Activated CD4-positive, alpha-beta T cell treated with anti-CD3 and anti-CD28 coated beads for 36 hours (primary cell): ENCODE measurements around the gene NUDT8. TPM values are rescaled to one million over a fixed set of nuclear protein-coding genes. Genes with fewer than 3 reads are reported as not detected.
A peak's percentile ranks its signal among the peaks of the same experiment; 100 is the strongest.
"Not testable (repeated sequence)": the region's sequence is repeated elsewhere in the genome, so short reads cannot be mapped to it uniquely, and the experiment has no call there.

Experiments
- ATAC-seq: fragments of 200-7000 bp; cut with Tn5 transposase; one replicate; pipeline ENCODE4 v1.10.0; 2021; ENCODE audit warnings: mild to moderate bottlenecking, moderate library complexity
- CTCF ChIA-PET: fragments of 350-600 bp; sonication (Branson Sonifier 250); formaldehyde crosslinking; loops from one replicate; lab custom pipeline; 2021; ENCODE audit warnings: antibody characterized with exemption; lab: Charles Lee
- POLR2A ChIA-PET: fragments of 350-600 bp; sonication (Branson Sonifier 250); formaldehyde crosslinking; loops from one replicate; lab custom pipeline; 2021; ENCODE audit warnings: antibody characterized with exemption, inconsistent platforms; lab: Charles Lee
- DNase-seq: peaks from one replicate; pipeline ENCODE4 v3.0.0-alpha.2; 2020
- H3K27ac Mint-ChIP-seq: one replicate; pipeline ENCODE4 v1.8.0; 2021; ENCODE audit warnings: mixed read lengths
- H3K27me3 Mint-ChIP-seq: one replicate; pipeline ENCODE4 v1.8.0; 2021; ENCODE audit warnings: mixed read lengths
- H3K36me3 Mint-ChIP-seq: one replicate; pipeline ENCODE4 v1.8.0; 2021; ENCODE audit warnings: low read depth, mixed read lengths
- H3K4me1 Mint-ChIP-seq: one replicate; pipeline ENCODE4 v1.8.0; 2021; ENCODE audit warnings: mixed read lengths
- H3K4me3 Mint-ChIP-seq: one replicate; pipeline ENCODE4 v1.8.0; 2021; ENCODE audit warnings: mild to moderate bottlenecking, moderate library complexity, mixed read lengths
- H3K9me3 Mint-ChIP-seq: one replicate; pipeline ENCODE4 v1.8.0; 2021; ENCODE audit warnings: low read depth, mixed read lengths
- intact Hi-C, 2 experiments: fragments of 100-400 bp; cut with DNase I in 1 of 2; cut with micrococcal nuclease in 1 of 2; formaldehyde crosslinking; loops; one replicate each; pipeline versions ENCODE4 v1.14.2 to v1.15.1; 2022 to 2024; cut with DNase I, micrococcal nuclease
- total RNA-seq, 2 experiments: library from RNA; stranded (reverse); gene quantifications; one replicate each; pipeline ENCODE4 v1.2.3, GENCODE V29; 2021

Gene NUDT8
- total RNA-seq, 2 experiments from 2014 or later = 17.0 to 23.4 TPM

- Mint-ChIP-seq H3K9me3 (no peaks in the 10 kb centered on the region), H3K4me3 (no peak overlapping the region), H3K27ac (no peak overlapping the region), H3K4me1 (no peaks in the 10 kb centered on the region), H3K27me3 (no peaks in the 10 kb centered on the region), H3K36me3 (no peaks in the 10 kb centered on the region)
- POLR2A ChIA-PET = no interaction called here
- intact Hi-C loops = no loop called here
- CTCF ChIA-PET = interaction anchor here (0.6 kb wide), 2 partner anchors 18 to 20 kb away, joined by 3 read pairs; no protein-coding TSS in a partner anchor
- ATAC-seq (no peak), DNase-seq (no peak)
Measured at GRCh38 chr11:67666303-67666645, 36.5 kb upstream of the NUDT8 start.

- ChIA-PET POLR2A (no interaction called here), CTCF (interaction anchor here (0.6 kb wide), 1 partner anchor 19 kb away, joined by 3 read pairs; no protein-coding TSS in a partner anchor)
- Mint-ChIP-seq H3K27me3 (peaks cover 3% of the 10 kb centered on the region), H3K4me3 (no peak overlapping the region), H3K9me3 (no peaks in the 10 kb centered on the region), H3K27ac (no peak overlapping the region), H3K36me3 (no peaks in the 10 kb centered on the region), H3K4me1 (no peaks in the 10 kb centered on the region)
- DNase-seq (no peak), ATAC-seq (no peak)
- intact Hi-C loops = no loop called here
Measured at GRCh38 chr11:67665541-67666302, 36.0 kb upstream of the NUDT8 start.

GRCh38 chr11:67664696-67665540, 35.2 kb upstream of the NUDT8 start:
- DNase-seq (no peak), ATAC-seq (no peak)
- no peaks in the 10 kb centered on the region for H3K4me1 Mint-ChIP-seq
- no peak overlapping the region for H3K4me3 Mint-ChIP-seq
- CTCF ChIA-PET = no interaction called here
- intact Hi-C loops = no loop called here
- no peaks in the 10 kb centered on the region for H3K9me3 Mint-ChIP-seq
- H3K36me3 Mint-ChIP-seq = no peaks in the 10 kb centered on the region
- POLR2A ChIA-PET = no interaction called here
- peaks cover 3% of the 10 kb centered on the region for H3K27me3 Mint-ChIP-seq
- H3K27ac Mint-ChIP-seq = no peak overlapping the region

- ChIA-PET CTCF (no interaction called here), POLR2A (no interaction called here)
- Mint-ChIP-seq H3K27me3 (peaks cover 3% of the 10 kb centered on the region), H3K4me1 (no peaks in the 10 kb centered on the region), H3K27ac (no peak overlapping the region), H3K9me3 (no peaks in the 10 kb centered on the region), H3K36me3 (no peaks in the 10 kb centered on the region), H3K4me3 (no peak overlapping the region)
- DNase-seq = no peak
- intact Hi-C loops = no loop called here
- no peak for ATAC-seq
Measured at GRCh38 chr11:67664213-67664585, 34.5 kb upstream of the NUDT8 start.

- POLR2A ChIA-PET = no interaction called here
- no peak overlapping the region for H3K27ac Mint-ChIP-seq
- ATAC-seq (no peak), DNase-seq (no peak)
- no peaks in the 10 kb centered on the region for H3K9me3 Mint-ChIP-seq
- H3K4me1 Mint-ChIP-seq = no peaks in the 10 kb centered on the region
- CTCF ChIA-PET = interaction anchor here (0.6 kb wide), 1 partner anchor 751 kb away, joined by 3 read pairs; no protein-coding TSS in a partner anchor
- no peak overlapping the region for H3K4me3 Mint-ChIP-seq
- intact Hi-C loops = no loop called here
- H3K27me3 Mint-ChIP-seq = peaks cover 3% of the 10 kb centered on the region
- no peaks in the 10 kb centered on the region for H3K36me3 Mint-ChIP-seq
Measured at GRCh38 chr11:67663532-67664212, 33.9 kb upstream of the NUDT8 start.

- Mint-ChIP-seq H3K27ac (no peak overlapping the region), H3K4me3 (no peak overlapping the region), H3K9me3 (no peaks in the 10 kb centered on the region), H3K27me3 (peaks cover 3% of the 10 kb centered on the region), H3K36me3 (no peaks in the 10 kb centered on the region), H3K4me1 (no peaks in the 10 kb centered on the region)
- ChIA-PET POLR2A (no interaction called here), CTCF (interaction anchor here (0.6 kb wide), 1 partner anchor 751 kb away, joined by 3 read pairs; no protein-coding TSS in a partner anchor)
- intact Hi-C loops = no loop called here
- DNase-seq = no peak
- no peak for ATAC-seq
Measured at GRCh38 chr11:67662835-67663531, 33.2 kb upstream of the NUDT8 start.

GRCh38 chr11:67662142-67662834, 32.6 kb upstream of the NUDT8 start:
- no peaks in the 10 kb centered on the region for H3K9me3 Mint-ChIP-seq
- H3K4me3 Mint-ChIP-seq = no peak overlapping the region
- intact Hi-C loops = no loop called here
- no peak for ATAC-seq
- CTCF ChIA-PET = interaction anchor here (0.7 kb wide), 1 partner anchor 131 kb away, joined by 3 read pairs; no protein-coding TSS in a partner anchor
- H3K27ac Mint-ChIP-seq = no peak overlapping the region
- peaks cover 7% of the 10 kb centered on the region for H3K4me1 Mint-ChIP-seq
- H3K27me3 Mint-ChIP-seq = peaks cover 3% of the 10 kb centered on the region
- H3K36me3 Mint-ChIP-seq = no peaks in the 10 kb centered on the region
- POLR2A ChIA-PET = no interaction called here
- no peak for DNase-seq

- ATAC-seq, H3K4me3 Mint-ChIP-seq, DNase-seq, H3K36me3 Mint-ChIP-seq, H3K27ac Mint-ChIP-seq, H3K4me1 Mint-ChIP-seq, intact Hi-C loops, H3K9me3 Mint-ChIP-seq, H3K27me3 Mint-ChIP-seq, CTCF ChIA-PET, POLR2A ChIA-PET: not testable (repeated sequence)
Measured at GRCh38 chr11:67660752-67661151, 31.0 kb upstream of the NUDT8 start.

- H3K27me3 Mint-ChIP-seq, H3K4me1 Mint-ChIP-seq, H3K27ac Mint-ChIP-seq, POLR2A ChIA-PET, H3K9me3 Mint-ChIP-seq, H3K36me3 Mint-ChIP-seq, ATAC-seq, DNase-seq, H3K4me3 Mint-ChIP-seq: not testable (repeated sequence)
- CTCF ChIA-PET = interaction anchor here (0.6 to 4.5 kb wide), 8 partner anchors 8 to 52 kb away, joined by 3 to 42 read pairs (median 4); partner anchors contain the start of gene NUDT8
- intact Hi-C loops = loop anchor here (1.0 kb wide), 2 partner anchors 30 to 45 kb away; partner anchors contain the start of gene NUDT8 (in 2 of the 2)
Measured at GRCh38 chr11:67659651-67660165, 30.0 kb upstream of the NUDT8 start.

GRCh38 chr11:67657300-67657699, 27.6 kb upstream of the NUDT8 start:
- intact Hi-C loops = no loop called here
- Mint-ChIP-seq H3K4me3 (no peak overlapping the region), H3K4me1 (peaks cover 8% of the 10 kb centered on the region), H3K27me3 (peaks cover 3% of the 10 kb centered on the region), H3K27ac (no peak overlapping the region), H3K36me3 (no peaks in the 10 kb centered on the region), H3K9me3 (no peaks in the 10 kb centered on the region)
- ATAC-seq = peak; percentile 68
- ChIA-PET POLR2A (interaction anchor here (0.6 kb wide), 1 partner anchor 831 kb away, joined by 3 read pairs; no protein-coding TSS in a partner anchor), CTCF (interaction anchor here (0.8 to 4.5 kb wide), 6 partner anchors 9 to 79 kb away, joined by 3 to 42 read pairs (median 6); partner anchors contain the start of gene NUDT8)
- DNase-seq = no peak
